H1 (cell line): ENCODE results near the gene STARD9. TPM values are rescaled to one million over a fixed set of nuclear protein-coding genes. Genes with fewer than 3 reads are reported as not detected.

ENCODE experiments used
- CTCF ChIA-PET: fragments of 300-600 bp; sonication (Branson Sonifier 250); formaldehyde crosslinking; loops from one replicate; lab custom pipeline; 2021; ENCODE audit not compliant: partially characterized antibody; lab: Charles Lee
- POLR2A ChIA-PET: fragments of 300-600 bp; sonication (Branson Sonifier 250); formaldehyde crosslinking; loops from one replicate; lab custom pipeline; 2021; ENCODE audit warnings: inconsistent platforms; ENCODE audit not compliant: partially characterized antibody; lab: Charles Lee
- DNase-seq, 2 experiments: peaks; one replicate each; pipeline versions ENCODE4 v3.0.0 to v3.0.0-alpha.2; 2010 to 2022; ENCODE audit warnings: low spot score in 2 of 2, low read depth in 1 of 2, mixed read lengths in 1 of 2
- FAIRE-seq: peaks from 2 replicates; lab custom pipeline; 2011; peaks lifted over from hg19 to GRCh38; lab: Jason Lieb, UNC
- H2AFZ ChIP-seq: 2 replicates; pipeline ENCODE4 v1.8.1; 2012; ENCODE audit warnings: low read length, inconsistent platforms
- H2AK5ac ChIP-seq: 2 replicates; pipeline ENCODE4 v1.6.1; 2013; ENCODE audit warnings: low read depth, low read length
- H2BK120ac ChIP-seq: replicated peaks from 2 replicates; pipeline ENCODE3; 2013; ENCODE audit warnings: low read depth, low read length, inconsistent platforms
- H2BK12ac ChIP-seq: 2 replicates; pipeline ENCODE4 v1.6.1; 2013; ENCODE audit warnings: low read depth, low read length
- H2BK15ac ChIP-seq: 2 replicates; pipeline ENCODE4 v1.6.1; 2013; ENCODE audit warnings: low read length
- H2BK20ac ChIP-seq: 2 replicates; pipeline ENCODE4 v1.6.1; 2013; ENCODE audit warnings: low read length
- H2BK5ac ChIP-seq: 2 replicates; pipeline ENCODE4 v1.6.1; 2013; ENCODE audit warnings: low read depth, low read length
- H3K14ac ChIP-seq: 2 replicates; pipeline ENCODE4 v1.6.1; 2013; ENCODE audit warnings: inconsistent platforms; ENCODE audit not compliant: insufficient read length
- H3K18ac ChIP-seq: 2 replicates; pipeline ENCODE4 v1.6.1; 2013; ENCODE audit warnings: low read length; ENCODE audit errors: extremely low read depth
- H3K23ac ChIP-seq: 2 replicates; pipeline ENCODE4 v1.6.1; 2013; ENCODE audit warnings: inconsistent platforms; ENCODE audit not compliant: insufficient read length
- H3K23me2 ChIP-seq: 2 replicates; pipeline ENCODE4 v1.6.1; 2013; ENCODE audit warnings: low read depth, low read length
- H3K27ac ChIP-seq: 2 replicates; pipeline ENCODE4 v1.6.1; 2011; ENCODE audit warnings: low read depth, low read length, inconsistent platforms
- H3K27me3 ChIP-seq, 4 experiments: replicated peaks in 1 of 4; 1 replicate in 1 of 4; 2 replicates in 3 of 4; pipeline versions ENCODE4 v1.6.1 to v1.8.1; 2011 to 2013; ENCODE audit warnings: low read length in 3 of 4, mild to moderate bottlenecking in 3 of 4, inconsistent platforms in 2 of 4, mixed read lengths in 2 of 4, moderate library complexity in 1 of 4; ENCODE audit not compliant: control insufficient read depth in 3 of 4, insufficient read depth in 3 of 4; ENCODE audit errors: extremely low read depth in 1 of 4
- H3K36me3 ChIP-seq, 4 experiments: 2 replicates each; pipeline versions ENCODE4 v1.6.1 to v1.8.1; 2011 to 2013; ENCODE audit warnings: mild to moderate bottlenecking in 4 of 4, low read length in 3 of 4, moderate library complexity in 2 of 4, control low read depth in 1 of 4, inconsistent platforms in 1 of 4; ENCODE audit not compliant: insufficient read depth in 4 of 4, control insufficient read depth in 2 of 4
- H3K4ac ChIP-seq: replicated peaks from 2 replicates; pipeline ENCODE3; 2013; ENCODE audit warnings: low read length, low read depth, mixed read lengths, inconsistent platforms; ENCODE audit not compliant: insufficient read length
- H3K4me1 ChIP-seq, 4 experiments: replicated peaks in 1 of 4; 1 replicate in 1 of 4; 2 replicates in 3 of 4; pipeline versions ENCODE4 v1.6.1 to v1.8.1; 2011 to 2013; ENCODE audit warnings: low read length in 3 of 4, inconsistent platforms in 2 of 4, mixed read lengths in 1 of 4; ENCODE audit not compliant: insufficient read depth in 4 of 4, control insufficient read depth in 3 of 4
- H3K4me2 ChIP-seq, 2 experiments: 2 replicates each; pipeline versions ENCODE4 v1.6.1 to v1.8.1; 2011 to 2013; ENCODE audit warnings: low read depth in 2 of 2, low read length in 2 of 2, control low read depth in 1 of 2, inconsistent platforms in 1 of 2, mild to moderate bottlenecking in 1 of 2; ENCODE audit not compliant: insufficient read depth in 1 of 2
- H3K4me3 ChIP-seq, 4 experiments: fragments of 200-600, 300-600 bp in 1 of 4; sonication (generic), shearing (Covaris generic), sonication (Bioruptor Twin) in 1 of 4; 2 replicates each; pipeline versions ENCODE4 v1.5.1 to v1.8.1; 2011 to 2016; ENCODE audit warnings: low read length in 4 of 4, low read depth in 3 of 4, control low read depth in 2 of 4, inconsistent platforms in 2 of 4, mild to moderate bottlenecking in 2 of 4, mixed read lengths in 1 of 4, moderate library complexity in 1 of 4; ENCODE audit not compliant: insufficient read depth in 2 of 4; ENCODE audit errors: extremely low read depth in 1 of 4
- H3K56ac ChIP-seq: replicated peaks from 2 replicates; pipeline ENCODE3; 2013; ENCODE audit warnings: low read depth, mild to moderate bottlenecking, mixed read lengths, low read length, inconsistent platforms; ENCODE audit not compliant: insufficient read length
- H3K79me1 ChIP-seq: 2 replicates; pipeline ENCODE4 v1.6.1; 2013; ENCODE audit warnings: low read depth, low read length, control low read depth
- H3K79me2 ChIP-seq, 2 experiments: 2 replicates each; pipeline versions ENCODE4 v1.6.1 to v1.8.1; 2012 to 2013; ENCODE audit warnings: low read length in 2 of 2, mild to moderate bottlenecking in 2 of 2, inconsistent platforms in 1 of 2; ENCODE audit not compliant: insufficient read depth in 2 of 2, control insufficient read depth in 1 of 2
- H3K9ac ChIP-seq, 4 experiments: replicated peaks in 1 of 4; 1 replicate in 1 of 4; 2 replicates in 3 of 4; pipeline versions ENCODE4 v1.6.1 to v1.8.1; 2011 to 2013; ENCODE audit warnings: low read depth in 3 of 4, low read length in 3 of 4, control low read depth in 2 of 4, mild to moderate bottlenecking in 2 of 4, moderate library complexity in 2 of 4, inconsistent platforms in 1 of 4; ENCODE audit errors: extremely low read depth in 1 of 4
- H3K9me3 ChIP-seq, 2 experiments: 2 replicates each; pipeline versions ENCODE4 v1.6.1 to v1.8.1; 2012 to 2013; ENCODE audit warnings: mild to moderate bottlenecking in 2 of 2, moderate library complexity in 2 of 2, control low read depth in 1 of 2, inconsistent platforms in 1 of 2, low read depth in 1 of 2, low read length in 1 of 2, mixed read lengths in 1 of 2; ENCODE audit not compliant: insufficient read depth in 2 of 2
- H4K20me1 ChIP-seq, 2 experiments: replicated peaks in 1 of 2; 2 replicates each; pipeline versions ENCODE3 to v1.8.1; 2011 to 2013; ENCODE audit warnings: inconsistent platforms in 2 of 2, low read length in 2 of 2, mild to moderate bottlenecking in 1 of 2; ENCODE audit not compliant: insufficient read depth in 2 of 2, control insufficient read depth in 1 of 2
- H4K5ac ChIP-seq: 2 replicates; pipeline ENCODE4 v1.6.1; 2013; ENCODE audit warnings: low read length, low read depth, mixed read lengths, inconsistent platforms; ENCODE audit not compliant: insufficient read length
- H4K8ac ChIP-seq: 2 replicates; pipeline ENCODE4 v1.8.0; 2013; ENCODE audit warnings: mild to moderate bottlenecking, moderate library complexity, low read length, inconsistent platforms; ENCODE audit not compliant: insufficient read depth; ENCODE audit errors: extremely low read depth
- H4K91ac ChIP-seq: replicated peaks from 2 replicates; pipeline ENCODE3; 2013; ENCODE audit warnings: low read length, mixed read lengths, inconsistent platforms; ENCODE audit not compliant: insufficient read length
- CBX8 ChIP-seq: fragments of 300-800, 300-1000 bp; sonication (generic); IDR thresholded peaks from 2 replicates; pipeline ENCODE4 v1.7.1; 2016; ENCODE audit warnings: low read depth, low read length, borderline replicate concordance
- CHD1 ChIP-seq: IDR thresholded peaks from 2 replicates; pipeline ENCODE4 v1.6.1; 2012; ENCODE audit warnings: low read depth, low read length, improper control_type of control experiment
- KDM1A ChIP-seq: fragments of 200-600, 300-600 bp; sonication (generic); IDR thresholded peaks from 2 replicates; pipeline ENCODE4 v1.7.1; 2016; ENCODE audit warnings: mild to moderate bottlenecking, low read length, borderline replicate concordance
- NRF1 ChIP-seq: IDR thresholded peaks from 2 replicates; pipeline ENCODE4 v1.6.1; 2011; ENCODE audit warnings: mild to moderate bottlenecking, low read depth, low read length, improper control_type of control experiment
- POLR2AphosphoS5 ChIP-seq: IDR thresholded peaks from 2 replicates; pipeline ENCODE4 v1.6.1; 2011; ENCODE audit warnings: low read depth, low read length
- POU5F1 ChIP-seq: IDR thresholded peaks from 2 replicates; pipeline ENCODE4 v1.6.1; 2011; ENCODE audit warnings: low read depth, mild to moderate bottlenecking, low read length, moderate library complexity
- SIRT6 ChIP-seq: IDR thresholded peaks from one replicate; pipeline ENCODE4 v1.7.1; 2012; ENCODE audit warnings: low read length, inconsistent platforms
- SUZ12 ChIP-seq: fragments of 200-600 bp; sonication (generic); IDR thresholded peaks from 2 replicates; pipeline ENCODE4 v1.6.1; 2012; ENCODE audit warnings: mild to moderate bottlenecking, inconsistent platforms, low read length, moderate library complexity, mixed read lengths
- TBP ChIP-seq: IDR thresholded peaks from 2 replicates; pipeline ENCODE4 v1.6.1; 2011; ENCODE audit warnings: low read depth, low read length, improper control_type of control experiment
- TCF12 ChIP-seq: IDR thresholded peaks from 2 replicates; pipeline ENCODE4 v1.6.1; 2011; ENCODE audit warnings: low read depth, mild to moderate bottlenecking, low read length
- TEAD4 ChIP-seq: IDR thresholded peaks from 2 replicates; pipeline ENCODE4 v1.6.1; 2012; ENCODE audit warnings: low read depth, low read length, inconsistent platforms, mixed read lengths
- WGBS, 2 experiments: shearing (Covaris generic) in 1 of 2; methylation state at CpG; one replicate each; pipeline versions ENCODE4 v1.1.6 to v1.1.7; 2013 to 2015; ENCODE audit warnings: low lambda C conversion rate in 2 of 2, mixed read lengths in 2 of 2, inconsistent platforms in 1 of 2, low coverage in 1 of 2, missing lambda C conversion rate in 1 of 2; ENCODE audit not compliant: insufficient replicate concordance in 2 of 2, insufficient coverage in 1 of 2, insufficient read length in 1 of 2; ENCODE audit errors: extremely low coverage in 1 of 2, missing lambda C conversion rate in 1 of 2; 5-methylcytosine and 5-hydroxymethylcytosine counted together
- polyA plus RNA-seq, 7 experiments: library from polyadenylated mRNA; depleted of rRNA in 3 of 7; stranded (reverse) in 5 of 7; unstranded in 2 of 7; fragments of >200 nt in 5 of 7; fragments of 200-250 nt in 2 of 7; gene quantifications; 1 replicate in 5 of 7; 2 replicates in 1 of 7; 4 replicates in 1 of 7; pipeline versions ENCODE4 v1.2.1 to v1.2.3, GENCODE V29; 2011 to 2013; ENCODE audit warnings: missing spikeins in 2 of 7, mixed read lengths in 2 of 7
- total RNA-seq: library from RNA; stranded (reverse); fragmentation: NEBNext Ultra II Directional; extraction: Animal tissue kit (Norgen Biotek cat#: 25700); gene quantifications from 2 replicates; pipeline ENCODE4 v1.2.1, GENCODE V29; 2021

STARD9 gene
- total and polyA plus RNA-seq, 2 of the 8 experiments (the other 6 are each of a cell fraction or from before 2014, with no cell fraction given) = 2.8 to 7.0 TPM

DNA sequence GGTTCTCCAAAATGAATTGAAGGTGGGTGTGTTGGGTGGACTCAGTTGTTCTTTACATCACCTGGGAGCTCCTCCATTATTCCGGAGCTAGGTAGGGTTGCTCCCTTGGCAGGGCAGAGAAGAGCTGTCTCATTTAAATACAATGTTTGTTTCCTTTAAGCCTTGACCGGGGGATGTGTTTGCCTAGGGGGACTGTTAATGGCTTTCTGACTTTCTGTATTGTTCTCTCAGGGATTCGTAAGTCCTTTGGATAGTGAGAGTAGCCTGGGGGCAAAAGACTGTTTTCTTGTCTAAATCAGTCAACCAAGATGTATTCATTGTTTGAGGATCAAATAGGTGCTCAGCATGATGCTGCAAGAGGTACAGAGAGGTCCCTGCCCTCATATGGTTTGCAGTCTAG is 90.4 kb downstream of the STARD9 start:
- no peaks in the 10 kb centered on the region for H3K27me3 ChIP-seq
- no peak overlapping the region for H3K56ac ChIP-seq
- H3K23me2 ChIP-seq = no peaks in the 10 kb centered on the region
- H2BK12ac ChIP-seq = no peak overlapping the region
- H3K9ac ChIP-seq = no peak overlapping the region
- CTCF ChIA-PET = interaction anchor here (1.2 kb wide), 1 partner anchor 8 kb away, joined by 4 read pairs; no protein-coding TSS in a partner anchor
- no peak overlapping the region for H2BK120ac ChIP-seq
- no peak overlapping the region for H3K14ac ChIP-seq
- no peak overlapping the region for H4K8ac ChIP-seq
- TF ChIP-seq TEAD4 (no peak), KDM1A (no peak), SIRT6 (no peak), TBP (no peak), POU5F1 (no peak), SUZ12 (no peak), CBX8 (no peak), NRF1 (no peak), CHD1 (no peak), TCF12 (no peak), POLR2AphosphoS5 (no peak)
- H4K20me1 ChIP-seq = no peaks in the 10 kb centered on the region
- H3K18ac ChIP-seq = no peak overlapping the region
- DNase-seq = no peak
- no peak overlapping the region for H2BK15ac ChIP-seq
- no peak overlapping the region for H3K4me3 ChIP-seq
- FAIRE-seq = no peak
- 89% methylated on average over 3 of the region's 3 CpGs; no CpG with 5 or more reads in 1 of the 2 experiments for WGBS, 2 experiments
- no peak overlapping the region for H4K91ac ChIP-seq
- H3K79me1 ChIP-seq = no peaks in the 10 kb centered on the region
- H3K4me1 ChIP-seq = no peaks in the 10 kb centered on the region
- H3K79me2 ChIP-seq = no peaks in the 10 kb centered on the region
- H3K27ac ChIP-seq = no peak overlapping the region
- no peak overlapping the region for H2AFZ ChIP-seq
- no peak overlapping the region for H2AK5ac ChIP-seq
- H2BK20ac ChIP-seq = no peak overlapping the region
- no peaks in the 10 kb centered on the region for H3K9me3 ChIP-seq
- H3K4ac ChIP-seq = no peak overlapping the region
- no peak overlapping the region for H3K23ac ChIP-seq
- H3K4me2 ChIP-seq = no peak overlapping the region
- no peak overlapping the region for H2BK5ac ChIP-seq
- peaks cover 0 to 3% (median 2%) of the 10 kb centered on the region in 4 experiments; a peak in 1 of 8 replicates for H3K36me3 ChIP-seq
- H4K5ac ChIP-seq = no peak overlapping the region
- POLR2A ChIA-PET = interaction anchor here (0.5 to 1.1 kb wide), 2 partner anchors 8 to 594 kb away, joined by 3 read pairs; no protein-coding TSS in a partner anchor
